HG03571 (cell line): ENCODE data around the gene FKBP2.

Source experiments
- ATAC-seq: cut with Tn5 transposase; IDR thresholded peaks from one replicate; pipeline ENCODE4 v1.9.1; 2021; ENCODE audit not compliant: unreplicated experiment

FKBP2 gene

GRCh38 chr11:64240435-64241240 lies at the start of gene FKBP2:
FKBP2 (plus strand) TSS chr11:64241095; CDS start chr11:64242388, 1,293 bp downstream.
- peak; percentile 44 for ATAC-seq

GRCh38 chr11:64192434-64192833 lies 48.5 kb upstream of the FKBP2 start:
- no peak for ATAC-seq

- ATAC-seq: no peak
These were observed 44.3 kb upstream of the FKBP2 start for GRCh38 chr11:64196626-64197025.

GRCh38 chr11:64198511-64198910 lies 42.4 kb upstream of the FKBP2 start:
- ATAC-seq: no peak

GRCh38 chr11:64201543-64201942 lies 39.4 kb upstream of the FKBP2 start:
- ATAC-seq: no peak

GRCh38 chr11:64202992-64203391 lies 37.9 kb upstream of the FKBP2 start:
- ATAC-seq: no peak

GRCh38 chr11:64203421-64204079 lies 37.3 kb upstream of the FKBP2 start:
- ATAC-seq: no peak

DNA sequence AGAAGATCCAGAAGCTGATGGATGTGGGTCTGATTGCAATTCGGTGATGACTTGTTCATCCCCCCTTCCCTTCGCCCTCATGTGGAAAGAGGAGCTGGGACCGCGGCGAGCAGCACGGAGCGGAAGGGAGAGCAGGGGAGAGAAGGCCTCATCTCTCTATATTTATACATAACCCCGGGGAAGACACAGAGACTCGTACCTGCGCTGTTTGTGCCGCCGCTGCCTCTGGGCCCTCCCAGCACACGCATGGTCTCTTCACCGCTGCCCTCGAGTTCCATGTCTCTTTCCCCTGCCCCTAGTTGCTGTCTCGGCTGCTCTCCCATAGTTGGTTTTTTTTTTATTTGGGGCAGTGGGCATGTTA lies 36.8 kb upstream of the FKBP2 start:
- ATAC-seq: no peak

- ATAC-seq: no peak
These were observed 36.4 kb upstream of the FKBP2 start for GRCh38 chr11:64204464-64204989.

GRCh38 chr11:64206457-64207255 lies 34.2 kb upstream of the FKBP2 start, which contains the start of gene FERMT3:
FERMT3 (plus strand) TSS chr11:64206721; CDS start chr11:64207365, 644 bp downstream.
- no peak for ATAC-seq

DNA sequence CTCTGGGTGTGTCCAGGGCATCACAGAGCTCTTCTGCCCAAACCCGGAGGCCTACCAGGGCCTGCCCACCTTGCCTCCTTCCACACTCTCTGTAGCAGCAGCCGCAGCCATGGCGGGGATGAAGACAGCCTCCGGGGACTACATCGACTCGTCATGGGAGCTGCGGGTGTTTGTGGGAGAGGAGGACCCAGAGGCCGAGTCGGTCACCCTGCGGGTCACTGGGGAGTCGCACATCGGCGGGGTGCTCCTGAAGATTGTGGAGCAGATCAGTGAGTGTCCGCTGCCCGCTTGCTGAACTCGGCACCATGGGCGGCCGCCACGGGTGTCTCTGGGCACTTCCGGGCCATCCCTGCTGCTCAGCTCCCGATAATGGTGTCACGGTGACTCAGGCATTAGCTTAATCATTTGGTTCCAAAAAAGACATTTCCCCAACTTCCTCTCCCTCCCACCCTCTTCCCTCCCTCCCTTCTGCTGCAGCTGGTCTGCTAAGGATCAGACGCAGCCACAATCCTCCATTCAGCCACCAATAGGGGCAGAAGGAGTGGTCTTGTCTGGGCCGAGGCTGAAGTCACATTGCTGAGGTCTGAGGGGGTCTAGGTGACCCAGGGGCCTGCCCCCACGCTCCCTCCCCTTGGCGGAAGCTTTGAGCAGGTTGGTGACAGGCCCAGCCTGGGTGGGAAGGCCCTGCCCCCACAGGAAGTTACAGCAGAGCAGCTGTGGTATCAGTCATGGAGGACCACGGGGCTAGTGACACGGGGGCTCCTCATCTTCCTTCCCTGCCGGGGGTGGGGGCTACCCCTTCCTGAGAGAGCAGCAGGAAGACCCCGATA lies 33.4 kb upstream of the FKBP2 start:
- ATAC-seq: peak; percentile 40

- no peak for ATAC-seq
These were observed 32.7 kb upstream of the FKBP2 start for GRCh38 chr11:64208086-64208795.

GRCh38 chr11:64208796-64209562 lies 31.9 kb upstream of the FKBP2 start:
- ATAC-seq: no peak

GRCh38 chr11:64209563-64209843 lies 31.4 kb upstream of the FKBP2 start:
- ATAC-seq: no peak

DNA sequence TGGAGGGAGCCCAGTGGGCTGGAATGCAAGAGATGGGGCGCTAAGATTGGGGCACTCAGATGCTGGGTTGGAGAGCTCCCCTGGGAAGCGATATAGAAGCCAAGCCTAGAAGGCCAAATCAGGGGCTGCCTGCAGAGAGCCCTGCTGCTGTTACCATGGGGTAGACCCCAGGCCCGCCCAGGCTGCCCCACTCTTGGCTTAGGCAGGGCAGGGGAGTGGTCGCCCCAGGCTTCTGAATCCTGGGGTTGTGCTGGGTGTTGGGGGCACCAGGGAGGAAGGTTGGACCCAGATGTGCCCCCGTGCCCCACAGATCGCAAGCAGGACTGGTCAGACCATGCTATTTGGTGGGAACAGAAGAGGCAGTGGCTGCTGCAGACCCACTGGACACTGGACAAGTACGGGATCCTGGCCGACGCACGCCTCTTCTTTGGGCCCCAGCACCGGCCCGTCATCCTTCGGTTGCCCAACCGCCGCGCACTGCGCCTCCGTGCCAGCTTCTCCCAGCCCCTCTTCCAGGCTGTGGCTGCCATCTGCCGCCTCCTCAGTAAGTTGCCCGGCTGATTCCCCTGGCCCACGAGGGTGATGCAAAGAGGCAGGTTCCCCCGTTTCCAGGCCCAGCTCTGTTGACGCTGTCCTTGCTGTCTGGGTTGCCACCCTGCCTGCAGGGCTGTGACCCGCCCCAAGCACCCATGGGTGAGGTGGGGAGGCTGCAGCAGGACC lies 30.4 kb upstream of the FKBP2 start:
- no peak for ATAC-seq

DNA sequence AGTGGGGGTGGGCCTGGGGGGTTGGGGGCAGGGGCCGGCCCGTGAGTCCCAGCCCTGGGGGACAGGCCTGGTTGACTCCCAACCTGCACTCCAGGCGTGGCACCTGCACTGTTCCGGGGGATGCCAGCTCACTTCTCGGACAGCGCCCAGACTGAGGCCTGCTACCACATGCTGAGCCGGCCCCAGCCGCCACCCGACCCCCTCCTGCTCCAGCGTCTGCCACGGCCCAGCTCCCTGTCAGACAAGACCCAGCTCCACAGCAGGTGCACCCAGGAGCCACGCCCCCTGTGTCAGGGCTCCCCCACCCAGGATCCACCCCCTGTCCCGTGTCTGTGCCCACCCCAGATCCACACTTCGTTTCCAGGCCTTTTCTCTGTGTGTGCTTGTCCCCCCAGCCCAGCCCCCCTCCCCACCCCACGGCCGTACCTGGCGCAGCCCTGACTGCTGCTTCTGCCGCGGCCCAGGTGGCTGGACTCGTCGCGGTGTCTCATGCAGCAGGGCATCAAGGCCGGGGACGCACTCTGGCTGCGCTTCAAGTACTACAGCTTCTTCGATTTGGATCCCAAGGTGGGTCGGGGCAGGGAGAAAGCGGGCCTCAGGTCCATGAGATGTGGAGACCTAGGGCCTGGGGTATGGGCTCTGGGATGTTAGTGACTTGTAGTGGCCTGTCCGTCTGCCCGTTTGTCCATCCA lies 29.6 kb upstream of the FKBP2 start:
- ATAC-seq: no peak

GRCh38 chr11:64216879-64217278 lies 24.0 kb upstream of the FKBP2 start:
- no peak for ATAC-seq
